SKM-1 (cell line): ENCODE measurements around the gene SPATA46.

Experiments
- DNase-seq: peaks from one replicate; lab custom pipeline; 2025; ENCODE audit not compliant: unreplicated experiment; lab: John Stamatoyannopoulos, UW

SPATA46 gene

DNA sequence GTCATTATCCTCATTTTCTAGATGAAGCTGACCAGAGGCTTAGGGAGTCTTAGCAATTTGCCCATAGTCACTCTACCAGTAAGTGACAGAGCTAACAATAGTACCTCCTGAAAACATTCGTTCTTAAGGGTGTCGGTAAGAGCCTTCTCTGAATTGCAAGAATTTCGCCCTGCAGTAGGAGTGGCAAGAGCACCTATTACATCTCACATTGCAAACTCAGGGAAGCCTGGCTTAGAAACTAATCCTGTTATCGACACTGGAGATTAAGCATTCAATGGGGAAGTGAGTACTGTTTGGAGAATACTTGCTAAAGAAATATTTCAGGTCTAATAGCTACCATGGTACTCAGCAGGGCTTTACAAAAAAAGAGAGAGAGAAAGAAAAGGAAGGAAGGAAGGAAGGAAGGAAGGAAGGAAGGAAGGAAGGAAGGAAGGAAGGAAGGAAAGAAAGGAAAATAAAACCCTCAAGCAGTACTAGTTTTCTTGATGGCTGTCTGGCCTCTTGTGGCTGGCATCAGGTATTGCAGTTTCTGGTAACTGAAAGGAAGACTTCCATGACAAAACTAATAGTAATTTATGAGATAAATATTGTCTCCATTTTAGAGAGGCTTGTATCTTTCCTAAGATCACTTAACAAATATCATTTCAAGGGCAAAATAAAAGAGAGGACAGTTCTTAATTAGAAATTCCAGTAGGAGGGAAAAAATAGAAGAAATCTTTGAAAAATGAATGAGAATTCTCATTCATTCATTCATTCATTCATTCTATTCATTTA is 15.3 kb upstream of the SPATA46 start:
- DNase-seq: no peak

DNA sequence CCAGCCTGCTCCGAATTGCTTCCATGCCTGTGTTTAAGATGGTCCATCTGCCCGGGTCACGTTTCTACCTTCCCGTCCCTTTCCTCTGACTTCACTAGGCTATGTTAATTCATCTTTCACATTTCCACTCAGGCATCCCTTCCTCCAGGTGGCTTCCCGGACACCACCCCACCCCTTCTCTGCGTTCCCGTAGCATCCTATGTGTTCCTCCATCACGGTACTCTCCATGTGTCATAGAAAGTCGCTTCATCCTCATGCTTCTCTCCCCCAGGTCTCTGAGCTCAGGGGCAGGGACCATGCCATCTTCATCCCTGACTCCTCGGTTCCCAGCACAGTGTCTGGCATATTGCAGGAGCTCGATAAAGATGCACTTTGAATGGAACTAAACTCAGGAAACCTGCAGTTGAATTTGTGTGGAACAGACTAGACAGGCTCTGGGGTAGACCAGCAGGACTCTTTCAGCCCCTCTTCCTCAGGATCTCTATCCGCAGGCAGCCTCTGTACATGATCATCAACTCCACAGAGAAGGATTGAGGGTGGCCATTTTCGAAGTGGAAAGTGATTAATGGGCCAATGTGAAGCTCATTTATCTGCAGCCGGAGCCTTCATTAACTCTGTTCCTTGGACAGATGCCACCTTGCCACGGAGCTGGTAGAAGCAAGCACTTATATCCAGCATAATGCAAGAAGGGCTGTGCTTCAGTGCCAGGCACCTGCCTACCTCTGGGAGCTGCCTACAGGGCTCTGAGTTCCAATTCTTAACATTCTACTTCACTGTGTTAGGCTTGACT is 13.9 kb upstream of the SPATA46 start:
- DNase-seq: no peak

DNA sequence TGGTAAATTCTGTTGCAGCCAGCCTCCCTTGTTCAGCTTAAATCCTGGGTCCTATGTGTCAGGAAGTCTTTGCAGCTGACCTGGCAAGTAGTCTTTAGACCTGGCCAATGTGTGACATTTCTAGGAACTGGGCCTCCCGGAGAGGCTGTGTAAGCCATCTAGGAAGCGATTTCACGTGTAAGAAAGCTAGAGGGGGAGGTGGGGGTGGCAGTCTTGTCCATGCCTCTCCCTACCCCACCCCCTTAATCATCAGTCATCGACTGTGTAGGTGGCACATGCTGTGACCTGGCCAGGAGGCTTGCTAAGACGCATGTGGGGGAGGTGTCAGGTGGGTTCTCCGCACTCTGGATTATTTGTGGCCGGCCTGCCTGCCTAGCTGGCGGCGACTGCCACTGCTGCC is 13.3 kb upstream of the SPATA46 start:
- DNase-seq: no peak

DNA sequence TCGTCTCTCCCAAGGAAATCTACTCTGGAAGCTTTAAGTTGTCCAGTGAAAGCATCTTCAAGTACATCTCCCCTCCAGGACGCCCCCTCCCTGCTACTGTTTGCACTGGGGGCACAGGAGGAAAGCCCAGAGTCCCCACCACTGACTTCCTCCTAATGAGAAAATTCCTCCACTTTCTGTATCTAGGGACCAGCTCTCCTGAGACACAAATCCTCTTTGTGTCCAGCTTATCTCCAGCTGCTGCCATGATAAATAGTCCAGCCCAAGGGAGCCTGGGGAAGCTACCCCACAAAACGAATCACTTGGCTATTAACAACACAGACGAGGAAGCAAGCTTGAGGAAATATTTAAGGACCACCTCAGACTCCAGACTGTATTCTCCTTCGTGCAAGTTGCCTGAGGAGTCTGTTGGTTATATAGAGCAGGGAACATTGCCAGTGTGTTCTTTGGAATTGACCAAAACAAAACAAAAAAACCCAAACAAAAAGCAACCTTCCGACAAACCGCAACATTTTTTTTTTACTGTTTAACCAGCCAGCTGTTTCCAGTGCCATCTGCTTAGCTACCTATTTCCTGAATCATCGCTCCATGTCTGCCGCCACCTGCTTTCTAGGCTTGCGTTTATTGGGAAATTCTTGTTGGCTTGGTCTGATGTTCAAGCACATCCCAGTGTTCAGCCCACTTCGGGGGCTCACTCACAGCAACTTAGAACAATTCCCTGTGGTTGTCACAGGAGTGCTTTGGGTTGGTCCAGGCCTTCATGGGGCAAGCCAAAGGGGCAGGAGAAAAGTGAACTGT is 12.6 kb upstream of the SPATA46 start:
- DNase-seq: no peak

DNA sequence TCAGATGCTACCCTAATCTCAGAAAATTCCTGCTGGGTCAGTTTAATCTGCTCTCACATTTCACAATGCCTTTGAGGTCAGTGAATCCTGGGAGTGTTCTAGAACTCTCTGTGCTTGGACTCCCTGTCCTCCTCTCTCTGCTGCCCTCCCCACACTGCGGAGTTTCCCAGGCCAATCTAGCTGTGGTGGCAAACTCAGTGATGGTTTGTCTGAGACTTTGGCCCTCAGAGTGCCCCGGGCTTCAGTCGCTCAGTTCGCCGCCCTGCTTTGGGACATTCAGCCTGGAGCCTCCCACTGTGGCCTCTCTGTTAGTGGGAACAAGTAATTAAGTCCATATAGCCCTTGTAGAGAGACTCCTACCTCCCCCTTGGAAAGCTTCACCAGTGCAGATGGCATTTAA is 12.0 kb upstream of the SPATA46 start:
- DNase-seq: no peak

DNA sequence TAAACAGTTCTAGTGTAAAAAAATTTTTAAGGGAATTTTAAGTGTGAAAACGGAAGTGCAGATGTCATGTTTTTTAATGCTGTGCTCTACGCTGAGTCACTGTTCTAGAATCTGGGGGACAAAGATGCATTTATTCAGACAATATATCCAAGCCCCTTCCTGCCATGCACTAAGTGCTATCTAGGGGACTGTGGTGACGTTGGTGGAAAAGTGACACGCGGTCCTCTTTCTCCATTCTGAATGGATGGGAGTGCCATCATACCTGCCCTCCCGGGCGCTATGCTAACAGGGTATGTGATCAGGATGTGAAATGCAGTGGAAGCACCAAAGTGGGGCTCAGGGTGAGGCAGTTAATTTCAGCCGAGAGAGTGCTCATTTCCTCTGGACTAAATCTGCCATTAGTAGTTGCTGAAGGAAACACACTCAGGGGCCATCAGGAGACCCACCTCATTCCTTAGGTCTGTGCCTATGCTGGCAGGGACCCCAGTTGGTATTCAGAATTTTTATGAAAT is 11.5 kb upstream of the SPATA46 start:
- no peak for DNase-seq

DNA sequence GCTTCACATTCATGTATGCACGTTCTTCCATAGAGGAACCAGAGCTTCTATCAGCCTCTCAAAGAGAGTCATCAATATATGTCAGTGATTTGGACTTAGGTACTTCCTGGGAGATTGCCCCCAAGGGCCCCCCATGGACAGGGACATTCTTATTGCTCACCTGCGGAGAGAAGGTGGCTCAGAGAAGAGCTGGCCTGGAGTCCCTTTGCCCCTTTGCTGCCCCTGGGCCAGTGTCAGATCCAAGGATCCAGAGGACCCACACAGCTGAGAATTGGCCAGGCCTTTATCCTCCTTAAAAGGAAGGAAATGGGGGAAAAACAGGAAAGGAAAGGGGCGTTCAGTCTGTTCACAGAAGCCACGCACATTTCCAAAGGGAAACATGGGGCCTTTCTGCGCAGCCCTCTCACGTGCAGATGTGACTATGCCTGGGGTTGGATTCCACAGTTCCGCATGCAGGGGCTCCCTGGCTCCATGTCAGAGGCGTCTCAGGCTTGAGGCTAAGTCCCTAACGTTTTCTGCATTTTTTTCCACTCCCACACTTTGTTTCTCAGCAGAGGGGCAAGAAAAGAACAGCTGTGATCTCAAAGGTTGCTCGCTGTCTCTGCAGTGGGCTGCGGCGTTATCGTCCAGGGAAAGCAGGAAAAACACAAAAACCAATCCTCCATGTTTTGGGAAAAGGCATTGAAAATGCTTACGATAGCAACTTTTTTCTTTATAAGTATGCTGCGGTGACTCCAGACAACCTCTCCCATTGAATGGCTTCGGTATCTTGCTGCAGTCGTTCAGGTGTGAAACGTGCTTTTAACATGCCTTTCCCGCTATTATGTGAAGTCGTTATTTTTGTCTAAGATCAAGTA is 10.8 kb upstream of the SPATA46 start:
- no peak for DNase-seq

DNA sequence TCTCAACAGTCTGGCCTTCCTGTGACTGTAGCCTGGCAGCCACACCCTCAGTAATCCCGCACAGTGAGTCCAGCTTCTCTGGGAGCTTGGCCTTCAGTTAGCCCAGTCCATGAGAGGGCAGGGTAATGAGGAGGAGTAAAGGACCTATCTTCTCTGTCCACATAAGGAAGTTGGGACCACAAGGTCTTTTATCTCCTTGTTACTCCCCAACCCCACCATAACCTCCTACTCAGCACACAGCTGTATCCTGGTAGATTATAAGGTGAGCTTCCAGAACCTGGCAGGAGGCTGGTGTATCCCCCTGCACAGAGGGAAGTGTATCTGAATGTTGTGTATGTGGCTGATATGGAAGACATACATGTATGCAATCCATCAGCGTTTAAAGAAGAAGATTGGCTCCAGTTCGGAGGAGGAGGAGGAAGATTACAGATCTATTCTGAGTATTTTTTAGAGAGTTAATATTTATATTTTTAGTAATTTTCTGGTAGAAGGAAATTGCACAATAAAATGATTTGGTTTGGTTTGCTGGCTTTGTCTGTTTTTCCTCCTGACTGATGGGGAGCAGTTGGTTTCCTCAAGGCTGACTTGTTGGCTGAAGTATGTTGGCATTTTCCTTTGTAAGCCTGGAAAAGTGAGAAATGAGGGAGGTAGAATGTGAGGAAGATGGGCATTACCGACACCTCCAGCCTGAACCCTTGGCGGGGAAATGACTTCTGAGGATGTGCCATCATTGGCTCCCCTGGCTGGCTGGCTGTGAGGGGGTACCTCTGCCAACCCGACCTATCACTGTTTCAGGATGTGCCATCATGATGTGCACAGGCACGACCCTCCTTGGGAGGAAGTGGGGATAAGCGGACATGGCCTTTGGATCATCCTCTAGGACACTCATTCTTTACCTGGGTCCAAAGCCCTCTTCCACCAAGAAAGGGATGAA is 9.9 kb upstream of the SPATA46 start:
- DNase-seq: no peak

DNA sequence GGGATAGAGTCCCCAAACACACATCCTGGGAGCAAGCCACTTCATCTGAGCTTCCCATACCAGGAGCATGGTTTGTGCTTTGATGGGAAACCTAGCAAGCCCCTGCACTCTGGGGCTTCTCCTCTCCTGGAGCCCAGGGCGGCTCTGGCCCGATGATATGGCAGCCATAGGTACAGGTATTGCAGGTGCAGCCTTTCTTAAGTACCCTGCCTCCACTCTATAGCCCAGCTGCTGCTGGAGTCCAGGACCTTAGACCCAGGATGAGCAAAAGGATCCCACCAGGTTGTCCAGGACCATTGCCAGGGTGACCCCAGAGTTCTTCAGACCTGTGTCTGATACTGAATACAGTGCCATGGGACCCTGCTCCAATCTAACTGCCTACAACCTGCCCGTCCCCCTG is 9.0 kb upstream of the SPATA46 start:
- no peak for DNase-seq

DNA sequence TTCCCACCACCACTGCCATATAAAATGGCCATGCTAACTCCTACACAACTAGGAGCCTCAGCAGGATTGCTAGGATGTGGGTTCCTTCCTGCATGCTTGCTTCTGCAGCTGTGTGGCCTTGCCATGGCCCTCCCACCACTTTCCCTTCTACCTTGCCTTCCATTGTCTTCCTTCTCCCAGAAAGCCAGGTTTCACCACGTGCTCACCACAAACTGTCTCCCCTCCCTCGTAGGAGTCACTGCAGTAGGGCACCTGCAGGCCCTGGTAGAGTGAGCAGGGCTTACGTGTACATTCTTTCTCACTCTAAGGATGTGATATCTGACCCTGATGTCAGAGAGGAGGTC is 8.6 kb upstream of the SPATA46 start:
- DNase-seq: no peak

DNA sequence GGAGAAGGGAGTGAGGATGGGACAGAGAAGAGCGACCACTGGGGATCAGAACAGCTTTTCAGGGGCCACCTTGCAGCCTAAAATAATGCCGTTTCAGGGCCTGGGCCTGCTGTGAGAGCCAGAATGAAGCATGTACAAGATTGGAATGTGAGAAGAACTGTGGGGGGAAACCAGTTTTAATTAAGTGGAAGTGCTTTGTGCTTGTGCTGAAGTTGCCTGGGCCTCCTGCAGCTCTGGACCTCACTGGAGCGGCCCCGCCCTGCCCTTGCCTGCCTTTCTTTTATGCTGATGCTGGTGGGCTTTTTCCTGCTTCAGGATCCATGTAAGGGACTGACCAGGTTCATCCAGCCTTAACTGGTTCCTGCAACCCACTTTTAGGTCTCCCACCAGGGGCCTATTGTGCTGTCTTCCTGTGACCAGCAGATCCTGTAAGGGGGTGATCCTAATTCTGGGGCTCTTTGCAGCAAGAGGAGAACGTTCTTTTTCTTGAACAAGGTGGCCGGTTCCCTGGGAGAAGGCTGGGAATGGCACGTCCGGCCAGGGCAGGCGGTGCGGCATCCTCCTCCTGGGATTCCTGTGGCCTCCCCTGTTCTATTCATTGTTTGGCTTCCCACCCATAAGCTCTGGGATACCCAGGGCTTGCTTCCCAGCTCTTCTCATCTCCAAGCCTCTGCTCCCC is 8.1 kb upstream of the SPATA46 start:
- DNase-seq: no peak

DNA sequence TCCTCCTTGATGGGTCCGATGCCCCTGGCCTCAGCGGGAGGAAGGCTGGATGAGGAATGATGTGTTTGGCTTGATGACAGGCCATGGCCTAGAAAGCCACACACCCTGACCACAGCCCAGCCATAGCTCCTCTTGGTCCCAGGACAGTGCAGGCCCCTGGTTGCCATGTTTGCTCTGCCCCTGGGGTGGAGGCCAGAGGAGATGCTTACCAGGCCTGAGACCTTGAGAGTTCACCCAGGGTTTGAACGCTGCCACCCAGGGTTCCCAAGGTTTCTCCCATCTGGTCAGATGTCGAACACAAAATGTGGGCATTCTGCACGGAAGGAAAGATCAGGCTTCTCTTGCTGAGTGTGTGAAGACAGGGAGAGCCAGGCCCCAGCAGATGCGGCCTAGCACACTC is 7.5 kb upstream of the SPATA46 start:
- no peak for DNase-seq

DNA sequence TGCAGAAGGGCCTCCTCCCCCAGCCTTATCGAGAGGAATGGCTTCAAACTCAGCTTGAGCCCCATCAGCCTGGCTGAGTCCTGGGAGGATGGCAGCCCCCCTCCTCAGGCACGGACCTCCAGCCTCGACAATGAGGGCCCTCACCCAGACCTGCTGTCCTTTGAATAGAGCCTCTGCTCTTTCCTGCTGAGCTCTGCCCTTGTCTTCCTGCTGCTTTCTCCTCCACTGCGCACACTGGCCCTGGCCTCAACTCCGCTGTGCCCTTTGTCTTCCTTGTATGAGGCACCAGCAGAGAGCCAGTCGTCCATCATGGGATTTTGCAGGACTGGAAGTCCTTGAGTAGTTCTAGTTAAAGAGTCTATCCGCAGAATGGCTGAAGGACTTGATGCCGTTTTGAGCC is 6.9 kb upstream of the SPATA46 start:
- DNase-seq: no peak

DNA sequence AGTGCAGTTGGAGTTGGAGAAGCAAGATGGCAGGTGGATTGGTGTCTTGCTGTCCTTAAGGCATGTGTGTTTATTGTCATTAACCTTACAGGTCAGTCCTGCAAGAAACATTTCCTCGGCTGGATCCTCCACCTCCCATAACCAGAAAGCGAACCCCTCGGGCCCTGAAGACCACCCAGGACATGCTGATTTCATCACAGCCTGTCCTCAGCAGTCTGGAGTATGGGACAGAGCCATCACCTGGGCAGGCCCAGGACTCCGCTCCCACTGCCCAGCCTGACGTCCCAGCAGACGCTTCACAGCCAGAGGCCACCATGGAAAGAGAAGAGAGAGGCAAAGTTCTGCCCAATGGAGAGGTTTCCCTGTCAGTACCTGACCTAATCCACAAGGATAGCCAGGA is 6.4 kb upstream of the SPATA46 start:
- no peak for DNase-seq

DNA sequence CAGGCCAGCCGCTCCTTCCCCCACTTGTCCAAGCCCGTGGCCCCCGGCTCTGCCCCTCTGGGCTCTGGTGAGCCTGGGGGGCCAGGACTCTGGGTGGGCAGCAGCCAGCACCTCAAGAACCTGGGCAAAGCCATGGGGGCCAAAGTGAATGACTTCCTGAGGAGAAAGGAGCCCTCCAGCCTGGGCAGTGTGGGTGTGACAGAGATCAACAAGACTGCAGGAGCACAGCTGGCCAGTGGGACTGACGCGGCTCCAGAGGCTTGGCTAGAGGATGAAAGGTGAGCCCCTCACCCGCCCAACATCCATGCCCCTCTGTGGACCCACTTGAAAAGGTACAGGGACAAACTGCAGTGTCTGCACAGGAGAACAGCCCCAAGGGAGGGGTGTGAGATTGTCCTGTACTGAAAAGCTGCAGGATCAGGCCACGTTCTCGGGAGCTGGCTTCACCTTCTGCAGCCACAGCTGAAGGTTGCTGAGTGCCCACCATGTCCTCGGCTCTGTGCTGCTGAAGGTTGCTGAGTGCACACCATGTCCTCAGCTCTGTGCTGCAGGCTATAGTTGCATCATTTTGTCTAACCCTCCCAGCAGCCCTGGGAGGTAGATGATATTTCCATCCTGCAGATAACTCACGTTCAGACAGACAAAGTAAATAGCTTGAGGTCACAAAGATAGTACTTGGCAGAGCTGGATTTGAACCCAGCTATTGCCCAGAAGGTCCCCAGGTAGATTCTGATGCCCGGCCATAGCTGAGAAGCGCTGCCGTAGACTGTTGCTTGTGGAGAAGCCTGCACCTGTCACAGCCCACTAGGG is 5.5 kb upstream of the SPATA46 start:
- no peak for DNase-seq

DNA sequence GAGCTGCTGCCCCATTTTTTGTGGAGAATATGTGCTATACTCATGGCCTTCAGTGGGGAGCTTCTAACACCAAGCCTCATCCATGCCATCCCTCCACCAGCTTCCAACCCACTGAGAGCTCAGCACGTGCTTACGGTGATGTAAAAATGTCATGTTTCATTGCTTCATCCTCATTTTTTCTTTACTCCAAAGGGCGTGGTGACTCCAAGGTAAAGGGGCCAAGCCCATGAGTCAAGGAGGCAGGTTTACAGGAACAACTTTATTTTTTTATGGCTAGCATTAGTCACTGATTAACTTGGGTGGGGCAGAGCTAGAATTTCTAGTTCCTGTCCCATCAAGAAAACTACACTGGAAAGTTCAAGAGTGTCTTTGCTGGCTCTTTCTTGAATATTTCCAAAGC is 4.7 kb upstream of the SPATA46 start, which contains the start of gene C1orf226:
C1orf226 (plus strand) TSS at position 346 of the 400 bp plus-strand sequence. CDS start 174 bp downstream, outside the sequence.
- DNase-seq: no peak

DNA sequence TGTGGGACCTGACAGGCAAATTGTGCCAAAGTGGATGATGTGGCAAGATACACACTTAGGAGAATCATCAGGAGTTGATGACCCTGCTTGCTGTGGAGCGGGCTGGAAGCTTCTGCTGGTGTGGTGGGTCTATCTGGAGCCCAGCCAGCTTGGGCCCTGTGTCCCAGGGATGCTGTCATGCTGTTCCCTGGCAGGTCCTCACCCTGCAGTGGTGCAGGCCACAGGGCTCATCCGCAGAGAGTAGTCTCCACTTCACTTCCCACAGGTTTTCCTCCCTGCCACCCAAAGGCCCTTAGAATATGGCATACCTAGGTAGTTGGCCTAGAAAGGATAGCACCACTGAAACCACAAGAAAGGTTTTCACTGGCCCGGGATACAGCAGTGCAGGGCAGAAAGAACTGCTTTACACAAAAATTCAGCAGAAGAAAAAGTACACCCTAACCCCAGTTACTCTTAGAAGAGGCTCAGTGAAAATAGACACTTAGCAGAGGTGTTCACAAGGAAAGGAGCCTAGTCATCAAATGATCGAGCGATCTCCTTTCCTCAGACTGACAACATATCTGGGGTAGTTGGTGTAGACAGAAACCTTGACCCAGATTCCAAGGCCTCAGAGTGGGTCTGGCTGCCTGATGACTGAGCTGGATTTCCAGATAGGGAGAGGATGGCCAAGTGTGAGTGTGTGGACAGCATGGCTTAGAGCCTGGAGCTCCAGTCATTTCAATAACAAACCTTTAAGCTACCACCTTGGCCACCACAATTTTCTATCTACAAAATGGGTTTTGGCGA is 3.6 kb upstream of the SPATA46 start:
- DNase-seq: no peak
